Stomach (tissue), 4 donors: ENCODE data around the gene FAM237B.

Source experiments
- POLR2A ChIP-seq, 4 donors: fragments of 450-650 bp; IDR thresholded peaks; one replicate each; pipeline ENCODE4 v1.6.1; 2016; ENCODE audit warnings: antibody characterized with exemption in 4 of 4, control low read depth in 2 of 4, mild to moderate bottlenecking in 1 of 4, moderate library complexity in 1 of 4
- TF ChIP-seq, protein P1 (sequence below), 7 experiments: fragments of 450-650 bp in 4 of 7; fragments of 200-600 bp in 3 of 7; sonication (generic) in 3 of 7; IDR thresholded peaks; one replicate each; pipeline ENCODE4 v1.5.1; 2016 to 2019; ENCODE audit warnings: antibody characterized with exemption in 7 of 7, control low read depth in 2 of 7, mild to moderate bottlenecking in 1 of 7

DNA sequence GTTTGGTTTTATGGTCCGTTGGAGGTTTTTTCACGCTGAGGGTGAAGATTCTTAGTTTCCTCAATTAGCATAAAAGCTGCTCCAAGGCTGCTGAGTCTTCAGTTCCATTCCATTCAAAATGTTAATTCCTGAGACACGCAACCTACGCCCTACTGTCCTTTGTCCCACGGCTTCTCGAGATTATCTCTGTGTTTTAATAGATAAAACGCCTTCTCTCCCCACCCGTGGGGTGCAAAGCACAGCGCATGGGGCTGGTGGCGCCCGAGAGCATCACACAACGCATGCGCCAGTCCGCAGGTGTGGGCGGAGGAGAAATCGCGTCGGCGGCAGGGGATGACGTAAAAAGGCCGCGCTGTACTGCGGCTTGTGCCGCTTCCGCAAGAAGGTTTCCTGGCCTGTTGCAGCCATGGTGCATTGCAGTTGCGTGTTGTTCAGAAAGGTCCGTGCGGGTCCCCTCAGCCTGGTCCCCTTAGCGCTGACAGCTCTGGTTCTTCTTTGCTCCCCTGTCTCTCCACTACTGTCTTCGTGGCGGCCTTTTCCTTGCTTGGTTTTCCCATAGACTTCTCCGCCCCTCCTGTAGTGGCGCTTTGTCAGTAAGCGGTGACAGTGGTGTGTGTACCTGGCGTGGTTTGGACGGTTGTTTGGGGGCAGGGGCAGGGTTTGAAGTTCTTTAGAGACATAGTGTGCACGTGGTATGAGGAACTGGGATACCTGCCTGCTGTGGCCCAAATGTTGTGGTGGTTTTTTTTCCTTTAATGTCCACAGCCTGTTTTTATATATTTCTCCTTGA, 25.4 kb upstream of the FAM237B start, which contains the start of gene GTPBP10:
- TF ChIP-seq, protein P1, sequence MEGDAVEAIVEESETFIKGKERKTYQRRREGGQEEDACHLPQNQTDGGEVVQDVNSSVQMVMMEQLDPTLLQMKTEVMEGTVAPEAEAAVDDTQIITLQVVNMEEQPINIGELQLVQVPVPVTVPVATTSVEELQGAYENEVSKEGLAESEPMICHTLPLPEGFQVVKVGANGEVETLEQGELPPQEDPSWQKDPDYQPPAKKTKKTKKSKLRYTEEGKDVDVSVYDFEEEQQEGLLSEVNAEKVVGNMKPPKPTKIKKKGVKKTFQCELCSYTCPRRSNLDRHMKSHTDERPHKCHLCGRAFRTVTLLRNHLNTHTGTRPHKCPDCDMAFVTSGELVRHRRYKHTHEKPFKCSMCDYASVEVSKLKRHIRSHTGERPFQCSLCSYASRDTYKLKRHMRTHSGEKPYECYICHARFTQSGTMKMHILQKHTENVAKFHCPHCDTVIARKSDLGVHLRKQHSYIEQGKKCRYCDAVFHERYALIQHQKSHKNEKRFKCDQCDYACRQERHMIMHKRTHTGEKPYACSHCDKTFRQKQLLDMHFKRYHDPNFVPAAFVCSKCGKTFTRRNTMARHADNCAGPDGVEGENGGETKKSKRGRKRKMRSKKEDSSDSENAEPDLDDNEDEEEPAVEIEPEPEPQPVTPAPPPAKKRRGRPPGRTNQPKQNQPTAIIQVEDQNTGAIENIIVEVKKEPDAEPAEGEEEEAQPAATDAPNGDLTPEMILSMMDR (IDR thresholded peaks at IDR 0.05): peak in 5 of 7 experiments; percentile 65 to 87 (median 73)
- TF ChIP-seq POLR2A (IDR thresholded peaks at IDR 0.05): peak in 1 of 4 donors; percentile 19
